HG02763 (cell line): ENCODE measurements around the gene BAZ1B.
"Not testable (repeated sequence)": the region's sequence is repeated elsewhere in the genome, so short reads cannot be mapped to it uniquely, and the experiment has no call there.

Experiments used
- ATAC-seq: cut with Tn5 transposase; IDR thresholded peaks from one replicate; pipeline ENCODE4 v1.9.1; 2021; ENCODE audit warnings: mild to moderate bottlenecking, moderate library complexity; ENCODE audit not compliant: unreplicated experiment

The BAZ1B gene

DNA sequence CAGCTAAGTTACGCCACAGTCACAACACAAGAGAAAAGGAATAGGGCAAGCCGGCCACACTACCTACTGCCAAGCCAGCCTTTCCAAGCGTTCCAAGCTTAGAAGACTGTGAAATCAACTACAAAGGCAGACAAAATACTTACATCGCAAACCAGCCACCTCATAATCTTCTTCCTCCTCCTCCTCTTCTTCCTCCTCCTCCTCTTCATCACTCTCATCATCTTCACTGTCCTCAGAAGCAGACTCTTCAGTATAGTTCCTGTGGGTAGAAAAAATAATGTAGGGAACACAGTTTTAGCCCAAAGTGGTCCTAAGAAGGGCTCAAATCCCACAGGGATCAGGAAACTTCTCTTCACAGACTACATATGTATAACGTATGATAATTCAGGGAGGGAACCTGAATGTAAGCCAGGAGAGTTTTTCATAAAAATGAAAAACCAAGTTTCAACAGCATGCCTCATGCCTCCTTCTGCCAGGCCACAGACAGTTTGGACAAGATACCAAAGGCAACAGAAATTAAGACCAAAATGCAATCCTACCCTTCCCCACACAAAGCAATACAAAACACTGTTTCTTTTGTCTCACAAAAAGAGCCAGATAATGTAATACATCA is 74.9 kb downstream of the BAZ1B start:
- ATAC-seq: no peak

DNA sequence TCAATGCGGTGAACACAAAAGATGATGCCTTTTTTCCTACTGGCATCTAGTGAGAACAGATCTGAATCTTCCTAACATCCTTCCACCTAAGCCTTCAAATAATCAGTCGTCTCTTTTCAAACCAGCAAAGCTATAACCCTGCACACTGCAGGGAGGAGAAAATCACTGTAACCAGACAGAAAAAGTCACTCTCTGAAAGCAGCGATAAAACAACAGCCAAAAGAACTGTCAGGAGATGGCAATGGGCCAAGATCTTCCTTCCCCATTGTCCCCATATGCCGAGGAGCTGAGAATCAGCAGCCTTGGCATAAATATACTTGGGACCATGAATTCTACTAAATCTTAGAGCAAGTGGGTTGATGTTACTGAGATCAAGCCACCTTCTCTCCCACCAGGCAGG is 75.4 kb downstream of the BAZ1B start:
- no peak for ATAC-seq

DNA sequence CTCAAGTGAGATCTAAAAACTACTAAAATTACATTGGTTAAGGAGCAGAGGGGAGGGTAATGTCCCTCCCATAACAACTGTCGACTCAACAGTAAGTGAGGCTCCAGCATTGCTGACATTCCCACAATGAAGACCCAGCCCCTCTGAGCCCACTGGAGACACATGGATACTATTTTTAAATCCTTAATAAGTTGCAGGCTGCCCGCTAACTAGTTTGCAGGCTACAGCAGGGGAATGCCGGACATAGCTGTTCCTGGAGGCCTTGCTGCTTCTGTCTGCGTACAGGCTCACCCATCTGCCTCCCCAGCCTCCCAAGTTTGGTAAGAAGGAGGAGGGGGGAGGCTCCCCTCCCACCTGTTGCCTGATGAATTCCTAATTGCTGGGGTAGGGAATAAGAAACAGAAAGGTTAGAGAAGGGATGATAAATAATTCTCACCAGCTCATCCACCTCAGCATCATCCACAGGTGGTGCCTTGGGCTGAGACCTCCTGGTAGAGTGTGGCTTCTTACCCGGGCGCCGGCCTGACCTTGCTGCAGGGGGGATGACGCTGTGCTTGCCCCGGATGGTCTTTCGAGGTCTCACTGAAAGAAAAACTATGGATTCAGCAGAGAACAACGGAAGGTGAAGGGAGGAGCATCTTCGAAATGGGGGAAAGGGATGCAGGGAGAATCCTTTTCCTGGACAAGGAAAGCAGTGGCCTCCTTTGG is 78.4 kb downstream of the BAZ1B start:
- ATAC-seq: no peak

DNA sequence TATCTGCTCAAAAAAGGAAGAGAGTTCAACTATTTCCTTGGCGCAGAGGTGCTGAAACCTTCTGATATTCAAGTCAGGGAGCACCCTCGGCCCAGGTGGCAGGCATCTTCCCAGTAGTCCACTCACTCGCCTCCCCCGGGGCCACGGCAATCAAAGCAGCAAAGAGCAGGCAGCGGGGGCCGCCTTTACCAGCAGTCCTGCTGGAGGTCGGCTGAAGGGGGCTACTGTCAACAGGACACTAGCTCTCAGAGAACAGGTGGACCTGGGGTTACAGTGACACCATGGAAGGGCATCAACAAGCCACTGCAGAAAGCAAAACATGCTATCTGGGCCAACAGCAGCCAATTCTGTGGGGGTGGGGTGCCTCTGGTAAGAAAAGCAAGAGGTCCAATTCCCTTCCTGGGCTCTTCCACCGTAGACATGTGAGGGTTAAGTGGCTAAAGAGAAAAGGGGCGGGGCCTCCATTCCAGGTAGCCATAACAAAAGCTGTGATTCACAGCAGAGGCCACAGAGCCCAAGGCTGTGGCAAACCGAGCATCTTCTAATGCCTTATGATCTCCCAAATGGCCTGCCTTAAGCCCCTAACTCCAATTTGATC is 79.1 kb downstream of the BAZ1B start:
- ATAC-seq: no peak

DNA sequence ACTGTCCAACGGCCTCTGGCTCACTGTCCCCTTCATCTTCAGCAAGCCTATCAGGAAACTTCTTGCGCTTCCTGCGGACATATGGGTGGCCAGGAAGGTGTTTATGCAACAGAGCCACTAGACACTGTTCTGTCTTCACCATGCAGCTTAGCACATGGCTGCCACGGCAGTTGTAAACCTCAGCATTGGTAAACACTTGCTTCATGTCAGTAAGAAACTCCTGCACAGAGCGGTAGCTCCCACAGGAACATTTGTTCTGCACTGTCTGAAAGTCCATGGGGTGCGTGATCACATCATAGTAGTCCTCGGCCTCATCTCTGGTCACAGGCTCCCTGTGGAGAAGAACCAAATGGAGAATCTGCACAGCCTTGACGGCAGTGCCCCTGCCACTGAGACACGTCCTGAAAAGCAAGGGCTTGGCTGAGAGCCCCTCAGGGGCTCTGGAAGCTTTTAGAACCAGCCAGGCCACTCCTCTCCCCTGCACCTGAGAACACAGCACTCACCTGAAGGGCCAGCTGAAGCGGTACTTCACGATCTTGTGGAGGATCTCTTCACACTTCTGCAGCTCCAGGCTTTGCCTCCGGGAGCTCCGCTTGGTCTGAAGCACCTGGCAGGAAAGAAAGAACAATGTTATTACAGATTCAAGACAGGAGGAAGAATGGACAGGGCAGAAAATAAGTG is 79.7 kb downstream of the BAZ1B start:
- ATAC-seq: no peak

DNA sequence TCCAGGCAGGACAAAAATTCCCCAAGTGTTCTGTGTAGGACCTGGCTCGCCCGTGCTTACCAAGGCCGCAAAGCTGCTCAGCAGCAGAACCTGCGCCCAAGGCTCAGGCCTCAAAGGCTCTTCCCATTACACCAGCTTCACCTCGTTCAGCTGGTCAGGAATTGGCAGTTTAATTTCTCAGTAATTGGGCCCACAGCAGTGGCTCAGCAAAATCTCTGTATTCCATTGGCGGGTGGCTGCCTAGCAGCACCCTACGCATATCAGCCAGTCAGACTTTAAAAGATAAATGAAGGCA is 82.7 kb downstream of the BAZ1B start:
- no peak for ATAC-seq

DNA sequence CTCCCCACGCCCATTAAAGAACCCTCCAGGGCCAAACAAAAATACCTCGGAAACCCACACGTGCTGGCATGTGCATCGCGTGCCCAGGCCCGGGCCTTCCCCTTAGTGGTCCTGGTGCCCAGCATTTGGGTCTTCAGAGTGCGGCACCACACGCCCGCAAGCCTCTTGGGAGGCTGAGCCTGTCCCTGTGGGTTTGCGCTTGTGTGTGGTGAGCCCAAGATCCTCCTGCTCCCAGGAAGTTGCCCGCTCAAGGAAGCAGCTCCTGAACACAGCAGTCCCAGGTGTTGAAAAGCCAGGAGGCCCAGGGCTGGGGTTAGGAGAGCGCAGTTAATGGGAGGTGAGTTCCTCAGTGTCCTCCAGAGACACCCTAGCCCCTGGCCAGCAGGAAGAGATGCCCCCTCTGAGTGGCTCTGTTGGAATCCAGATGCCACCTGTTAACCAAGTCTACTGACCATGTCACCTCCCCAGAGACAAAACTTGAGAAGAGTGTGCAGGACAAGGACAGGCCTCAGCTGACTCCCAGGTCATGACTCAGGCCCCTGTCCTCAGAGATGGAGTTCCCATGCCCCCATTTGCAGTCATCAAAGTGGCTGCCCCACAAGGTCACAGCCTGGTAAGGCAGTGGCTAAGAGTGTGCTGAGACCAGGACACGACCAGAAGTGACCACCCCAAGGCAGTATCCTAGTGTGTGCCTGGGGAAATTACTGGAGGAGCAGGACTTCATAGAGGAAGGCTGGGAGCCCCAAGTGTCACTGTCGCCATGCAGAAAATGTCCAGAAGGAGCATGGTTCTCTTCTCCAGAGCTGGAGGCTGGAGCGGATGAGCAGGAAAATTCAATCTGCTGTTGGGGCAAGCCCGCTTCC is 83.3 kb downstream of the BAZ1B start:
- ATAC-seq: no peak

DNA sequence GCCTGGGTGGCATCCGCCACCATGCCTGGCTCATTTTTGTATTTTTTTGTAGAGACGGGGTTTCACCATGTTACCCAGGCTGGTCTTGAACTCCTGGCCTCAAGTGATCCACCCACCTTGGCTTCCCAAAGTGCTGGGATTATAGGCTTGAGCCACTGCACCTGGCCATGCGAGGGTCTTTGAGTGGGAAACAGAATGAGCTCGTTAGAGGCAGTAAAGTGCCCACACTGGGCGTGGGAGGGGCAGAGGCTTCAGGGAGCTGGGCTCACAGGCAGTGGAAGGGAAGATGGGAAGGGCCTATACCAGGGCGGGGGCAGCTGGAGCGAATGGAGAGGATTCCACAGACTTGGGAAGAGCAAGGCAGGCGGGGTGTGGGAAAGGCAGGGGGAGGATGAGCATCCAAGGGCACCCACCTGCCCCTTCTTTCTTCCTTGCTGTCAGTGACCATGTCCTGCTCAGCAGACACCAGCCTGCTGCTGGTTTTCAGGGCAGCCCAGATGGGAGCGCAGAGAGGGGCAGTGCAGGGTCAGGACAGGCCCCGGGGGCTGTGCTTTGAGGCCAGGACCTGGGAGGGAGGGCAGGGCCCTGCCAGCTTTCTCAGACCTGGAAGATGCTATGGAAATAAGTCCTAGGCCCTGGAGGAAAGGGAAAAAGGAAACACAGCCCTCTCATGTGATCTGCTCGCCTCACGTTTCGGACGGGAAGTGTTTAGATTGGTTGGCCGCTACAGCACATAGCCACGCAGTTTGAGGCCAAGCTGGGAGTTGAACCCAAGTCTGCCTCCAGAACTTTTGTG is 84.3 kb downstream of the BAZ1B start:
- no peak for ATAC-seq

DNA sequence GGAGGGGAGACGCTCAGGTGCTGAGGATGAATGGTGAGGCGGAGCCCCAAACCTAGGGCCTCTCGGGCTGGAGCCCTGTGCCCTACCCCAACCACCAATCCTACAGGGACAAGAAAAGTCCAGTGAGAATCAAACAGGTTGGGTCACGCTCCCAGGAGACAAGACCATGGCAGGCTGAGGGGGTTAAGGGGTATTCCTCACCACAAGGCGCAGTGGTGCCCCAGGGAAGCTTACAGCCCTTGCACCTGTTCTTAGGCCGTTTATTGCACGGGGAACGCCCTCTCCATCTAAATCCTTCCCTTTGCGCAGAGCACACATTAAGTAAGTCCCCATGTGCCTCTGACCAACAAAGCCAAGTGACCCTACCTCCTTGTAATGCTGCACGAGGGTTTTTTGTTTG is 85.0 kb downstream of the BAZ1B start:
- ATAC-seq: no peak

DNA sequence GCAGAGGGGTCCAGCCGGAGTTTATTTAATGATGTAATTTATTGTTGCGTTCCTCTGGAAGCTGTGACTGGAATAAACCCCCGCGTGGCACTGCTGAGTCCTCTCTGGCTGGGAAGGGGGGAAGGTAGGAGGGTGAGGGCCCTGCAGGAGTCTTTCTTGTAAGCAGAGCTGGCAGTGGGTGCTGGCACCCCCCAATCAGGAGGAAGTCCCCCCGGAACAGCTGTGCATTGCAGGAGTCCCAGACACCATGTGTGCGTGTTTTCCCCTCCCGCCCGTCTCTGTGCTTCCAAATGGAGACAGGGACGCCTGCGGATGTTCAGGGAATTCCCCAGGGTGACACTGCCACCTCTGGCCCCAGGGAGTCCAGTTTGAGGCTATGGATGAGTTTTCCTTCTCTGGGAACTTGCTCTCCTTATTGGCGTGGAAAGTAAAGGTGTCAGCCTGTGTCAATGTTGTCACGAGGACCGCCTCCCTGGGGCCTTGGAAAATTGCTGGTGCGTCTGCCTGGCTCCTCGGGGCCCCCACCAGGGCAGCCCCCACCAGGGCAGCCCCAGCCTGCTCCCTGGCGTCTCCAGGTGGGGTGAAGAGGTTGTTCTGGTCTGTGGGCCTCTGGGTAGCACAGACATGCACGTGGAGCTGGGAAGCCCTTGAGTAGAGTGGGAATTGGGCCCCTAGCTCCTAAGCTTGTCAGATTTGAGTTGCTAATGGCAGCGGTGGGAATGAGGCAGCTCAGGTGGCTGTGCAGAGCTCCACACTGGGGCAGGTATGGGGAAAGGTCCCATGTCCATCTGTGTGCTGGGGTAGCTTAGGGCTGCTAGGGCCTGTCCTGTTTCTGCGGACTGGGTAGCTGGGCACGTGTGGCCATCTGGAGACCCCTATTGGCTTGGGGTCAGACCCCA is 85.8 kb downstream of the BAZ1B start:
- no peak for ATAC-seq

DNA sequence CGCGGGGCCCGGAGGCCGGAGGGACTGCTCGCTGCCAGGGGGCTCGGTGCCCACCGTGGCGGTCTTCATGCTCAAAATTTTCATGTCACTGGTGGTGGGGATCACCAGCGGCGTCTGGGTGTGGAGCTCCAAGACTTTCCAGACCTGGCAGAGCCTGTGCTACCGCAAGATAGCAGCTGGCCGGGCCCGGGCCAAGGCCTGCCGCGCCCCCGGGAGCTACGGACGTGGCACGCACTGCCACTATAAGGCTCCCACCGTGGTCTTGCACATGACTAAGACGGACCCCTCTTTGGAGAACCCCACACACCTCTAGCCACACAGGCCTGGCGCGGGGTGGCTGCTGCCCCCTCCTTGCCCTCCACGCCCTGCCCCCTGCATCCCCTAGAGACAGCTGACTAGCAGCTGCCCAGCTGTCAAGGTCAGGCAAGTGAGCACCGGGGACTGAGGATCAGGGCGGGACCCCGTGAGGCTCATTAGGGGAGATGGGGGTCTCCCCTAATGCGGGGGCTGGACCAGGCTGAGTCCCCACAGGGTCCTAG is 86.6 kb downstream of the BAZ1B start:
- no peak for ATAC-seq

DNA sequence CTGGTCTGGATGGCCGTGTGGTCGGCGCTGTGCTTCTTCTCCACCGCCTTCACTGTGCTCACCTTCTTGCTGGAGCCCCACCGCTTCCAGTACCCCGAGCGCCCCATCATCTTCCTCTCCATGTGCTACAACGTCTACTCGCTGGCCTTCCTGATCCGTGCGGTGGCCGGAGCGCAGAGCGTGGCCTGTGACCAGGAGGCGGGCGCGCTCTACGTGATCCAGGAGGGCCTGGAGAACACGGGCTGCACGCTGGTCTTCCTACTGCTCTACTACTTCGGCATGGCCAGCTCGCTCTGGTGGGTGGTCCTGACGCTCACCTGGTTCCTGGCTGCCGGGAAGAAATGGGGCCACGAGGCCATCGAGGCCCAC is 87.4 kb downstream of the BAZ1B start:
- ATAC-seq: no peak

DNA sequence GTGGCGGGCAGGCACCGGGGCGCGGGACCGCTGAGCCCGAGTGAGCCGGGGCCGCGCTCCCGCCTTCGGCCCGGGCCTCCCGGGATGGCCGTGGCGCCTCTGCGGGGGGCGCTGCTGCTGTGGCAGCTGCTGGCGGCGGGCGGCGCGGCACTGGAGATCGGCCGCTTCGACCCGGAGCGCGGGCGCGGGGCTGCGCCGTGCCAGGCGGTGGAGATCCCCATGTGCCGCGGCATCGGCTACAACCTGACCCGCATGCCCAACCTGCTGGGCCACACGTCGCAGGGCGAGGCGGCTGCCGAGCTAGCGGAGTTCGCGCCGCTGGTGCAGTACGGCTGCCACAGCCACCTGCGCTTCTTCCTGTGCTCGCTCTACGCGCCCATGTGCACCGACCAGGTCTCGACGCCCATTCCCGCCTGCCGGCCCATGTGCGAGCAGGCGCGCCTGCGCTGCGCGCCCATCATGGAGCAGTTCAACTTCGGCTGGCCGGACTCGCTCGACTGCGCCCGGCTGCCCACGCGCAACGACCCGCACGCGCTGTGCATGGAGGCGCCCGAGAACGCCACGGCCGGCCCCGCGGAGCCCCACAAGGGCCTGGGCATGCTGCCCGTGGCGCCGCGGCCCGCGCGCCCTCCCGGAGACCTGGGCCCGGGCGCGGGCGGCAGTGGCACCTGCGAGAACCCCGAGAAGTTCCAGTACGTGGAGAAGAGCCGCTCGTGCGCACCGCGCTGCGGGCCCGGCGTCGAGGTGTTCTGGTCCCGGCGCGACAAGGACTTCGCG is 88.0 kb downstream of the BAZ1B start:
- no peak for ATAC-seq

DNA sequence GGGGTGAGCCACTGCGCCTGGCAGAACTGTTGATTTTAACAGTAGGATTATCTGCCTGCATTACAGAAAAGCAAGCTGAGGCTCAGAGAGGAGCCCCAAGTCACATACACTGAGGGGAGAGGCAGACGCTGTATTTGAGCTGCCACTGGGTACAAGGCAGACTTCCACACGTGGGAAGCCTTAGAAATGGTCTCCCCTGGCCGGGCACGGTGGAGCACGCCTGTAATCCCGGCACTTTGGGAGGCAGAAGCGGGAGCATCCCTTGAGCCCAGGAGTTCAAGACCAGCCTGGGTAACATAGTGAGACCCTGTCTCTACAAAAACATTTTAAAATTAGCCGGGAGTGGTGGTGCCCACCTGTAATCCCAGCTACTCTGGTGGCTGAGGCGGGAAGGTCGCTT is 89.4 kb downstream of the BAZ1B start:
- no peak for ATAC-seq

DNA sequence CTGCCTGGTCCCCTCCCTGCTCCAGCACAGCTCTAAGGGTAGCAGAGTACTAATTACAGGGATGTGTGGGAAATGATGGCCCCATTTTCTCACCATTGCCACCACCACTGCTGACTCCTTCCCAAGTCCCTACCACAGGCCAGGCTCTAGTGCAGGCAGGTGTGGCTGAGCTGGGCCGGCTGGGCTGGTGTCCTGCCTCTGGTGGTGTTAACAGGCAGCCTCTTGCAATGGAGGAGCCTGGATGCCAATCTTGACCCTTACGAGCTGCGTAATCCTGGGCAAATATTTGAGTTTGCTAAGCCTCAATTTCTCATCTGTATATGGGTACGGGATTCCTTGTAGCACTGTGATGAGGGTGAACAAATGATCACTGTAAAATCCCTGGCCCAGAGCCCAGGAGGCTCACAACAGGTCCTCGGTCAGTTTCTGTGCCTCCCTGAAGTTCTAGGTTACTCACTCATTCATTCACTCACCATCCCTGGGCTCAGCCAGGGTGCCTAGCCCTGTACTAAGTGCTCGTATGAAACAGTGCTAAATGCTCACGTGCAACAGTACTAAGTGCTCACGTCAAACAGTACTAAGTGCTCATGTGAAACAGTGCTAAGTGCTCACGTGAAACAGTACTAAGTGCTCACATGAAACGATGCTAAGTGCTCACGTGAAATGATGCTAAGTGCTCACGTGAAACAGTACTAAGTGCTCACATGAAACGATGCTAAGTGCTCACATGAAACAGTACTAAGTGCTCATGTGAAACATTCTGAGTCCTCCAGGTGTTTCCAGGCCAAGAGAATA is 90.9 kb downstream of the BAZ1B start:
- ATAC-seq: no peak

DNA sequence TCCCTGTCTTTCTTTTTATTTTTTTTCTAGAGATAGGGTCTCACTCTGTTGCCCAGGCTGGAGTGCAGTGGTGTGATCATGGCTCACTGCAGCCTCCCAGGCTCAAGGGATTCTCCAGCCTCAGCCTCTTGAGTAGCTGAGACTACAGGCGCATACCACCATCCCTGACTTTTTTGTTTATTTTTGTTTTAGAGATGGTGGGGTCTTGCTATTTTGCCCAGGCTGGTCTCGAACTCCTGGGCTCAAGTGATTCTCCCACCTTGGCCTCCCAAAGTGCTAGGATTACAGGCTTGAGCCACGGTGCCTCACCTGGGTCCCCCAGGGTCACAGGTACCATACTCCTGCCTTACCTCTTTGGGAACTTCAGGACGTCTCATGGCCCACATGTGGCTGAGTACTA is 91.6 kb downstream of the BAZ1B start:
- ATAC-seq: not testable (repeated sequence)

DNA sequence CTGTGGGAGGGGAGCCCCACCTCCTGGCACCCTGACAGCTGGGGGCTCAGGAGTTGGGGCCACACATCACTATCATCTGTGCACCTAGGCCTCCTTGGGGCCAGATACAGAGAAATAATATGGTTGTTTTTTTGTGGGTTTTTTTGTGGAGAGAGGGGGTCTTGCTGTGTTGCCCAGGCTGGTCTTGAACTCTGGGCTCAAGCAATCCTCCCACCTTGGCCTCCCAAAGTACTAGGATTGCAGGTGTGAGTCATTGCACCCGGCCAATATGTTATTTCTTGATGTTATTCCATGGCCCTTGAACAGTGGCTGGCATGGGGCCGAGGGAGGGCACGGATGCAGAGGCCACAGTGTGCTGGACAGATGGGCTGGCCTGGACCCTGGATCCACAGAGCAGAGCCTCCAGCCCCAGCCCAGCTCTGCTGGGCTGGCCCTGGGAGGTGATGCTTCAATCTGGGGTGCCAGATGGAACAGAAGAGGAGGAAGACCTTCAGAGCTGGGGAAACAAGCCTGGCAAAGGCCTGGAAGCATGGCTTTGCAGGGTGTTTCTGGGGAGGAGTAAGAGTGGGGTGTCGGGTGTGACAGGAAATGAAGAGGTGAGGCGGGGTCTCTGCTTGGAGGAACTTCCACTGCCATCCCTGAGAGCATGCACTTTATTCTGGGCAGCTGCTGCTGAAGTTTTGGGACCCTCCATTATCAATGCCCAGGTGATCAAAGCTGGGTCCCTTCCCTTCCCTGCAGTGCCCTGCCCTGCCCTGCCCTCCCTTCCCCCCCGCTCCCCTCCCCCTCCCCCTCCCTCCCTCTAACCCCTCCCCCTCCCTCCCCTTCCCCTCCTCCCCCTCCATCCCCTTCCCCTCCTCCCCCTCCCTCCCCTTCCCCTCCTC is 92.2 kb downstream of the BAZ1B start:
- ATAC-seq: no peak
